Type B pancreatic cell (in vitro differentiated cells): ENCODE results near the gene FAM222B. TPM values are rescaled to one million over a fixed set of nuclear protein-coding genes. Genes with fewer than 3 reads are reported as not detected.

ENCODE experiments used
- DNase-seq: peaks from one replicate; pipeline ENCODE4 v3.0.0; 2021; ENCODE audit warnings: mixed read lengths; ENCODE audit not compliant: unreplicated experiment; ENCODE audit errors: extremely low spot score
- H3K27ac Mint-ChIP-seq: 2 replicates; pipeline ENCODE4 v1.8.0; 2021; ENCODE audit warnings: mild to moderate bottlenecking, mixed read lengths
- H3K27me3 Mint-ChIP-seq: 2 replicates; pipeline ENCODE4 v1.8.0; 2021; ENCODE audit warnings: mixed read lengths
- H3K36me3 Mint-ChIP-seq: 2 replicates; pipeline ENCODE4 v1.8.0; 2021; ENCODE audit warnings: mixed read lengths
- H3K4me1 Mint-ChIP-seq: one replicate; pipeline ENCODE4 v1.8.0; 2021; ENCODE audit warnings: mixed read lengths; ENCODE audit not compliant: unreplicated experiment
- H3K4me3 Mint-ChIP-seq: 2 replicates; pipeline ENCODE4 v1.8.0; 2021; ENCODE audit warnings: mild to moderate bottlenecking, mixed read lengths
- H3K9me3 Mint-ChIP-seq: 2 replicates; pipeline ENCODE4 v1.8.0; 2021; ENCODE audit warnings: mixed read lengths
- total RNA-seq: library from RNA; stranded (reverse); gene quantifications from 2 replicates; pipeline ENCODE4 v1.2.1, GENCODE V29; 2021; ENCODE audit warnings: low replicate concordance
- TF ChIP-seq, protein P1 (sequence below): fragments of 200-600 bp; sonication (generic); conservative IDR thresholded peaks from 2 replicates; pipeline ENCODE4 v1.5.0; 2021; ENCODE audit warnings: antibody characterized with exemption, mild to moderate bottlenecking

FAM222B gene
- total RNA-seq, 1 donor from 2014 or later: 28.7 TPM

DNA sequence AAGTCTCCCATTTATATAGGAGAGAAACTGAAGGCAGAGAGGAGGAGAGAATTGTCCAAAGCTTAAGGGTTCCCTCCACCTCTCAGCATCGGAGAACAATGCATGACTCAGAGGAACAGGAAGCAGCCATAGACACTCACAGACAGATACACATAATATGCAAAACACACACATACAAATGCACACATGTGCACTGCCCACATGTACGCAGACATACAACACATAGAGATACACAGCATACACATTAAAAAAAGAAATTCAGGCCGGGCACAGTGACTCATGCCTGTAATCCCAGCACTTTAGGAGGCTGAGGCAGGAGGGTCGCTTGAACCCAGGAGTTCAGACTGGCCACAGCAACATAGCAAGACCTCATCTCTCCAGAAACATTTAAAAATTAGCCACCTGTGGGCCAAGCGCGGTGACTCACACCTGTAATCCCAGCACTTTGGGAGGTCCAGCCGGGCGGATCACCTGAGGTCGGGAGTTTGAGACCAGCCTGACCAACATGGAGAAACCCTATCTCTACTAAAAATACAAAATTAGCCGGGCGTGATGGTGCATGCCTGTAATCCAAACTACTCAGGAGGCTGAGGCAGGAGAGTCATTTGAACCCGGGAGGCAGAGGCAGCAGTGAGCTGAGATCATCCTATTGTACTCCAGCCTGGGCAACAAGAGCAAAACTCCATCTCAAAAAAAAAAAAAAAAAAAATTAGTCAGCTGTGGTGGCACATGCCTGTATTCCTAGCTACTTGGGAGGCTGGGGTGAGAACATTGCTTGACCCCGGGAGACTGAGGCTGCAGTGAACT is 23.6 kb upstream of the FAM222B start:
- Mint-ChIP-seq H3K27me3 (no peaks in the 10 kb centered on the region), H3K9me3 (no peaks in the 10 kb centered on the region), H3K27ac (no peak overlapping the region), H3K4me3 (no peak overlapping the region), H3K36me3 (peaks cover 4% of the 10 kb centered on the region), H3K4me1 (no peaks in the 10 kb centered on the region)
- TF ChIP-seq, protein P1, sequence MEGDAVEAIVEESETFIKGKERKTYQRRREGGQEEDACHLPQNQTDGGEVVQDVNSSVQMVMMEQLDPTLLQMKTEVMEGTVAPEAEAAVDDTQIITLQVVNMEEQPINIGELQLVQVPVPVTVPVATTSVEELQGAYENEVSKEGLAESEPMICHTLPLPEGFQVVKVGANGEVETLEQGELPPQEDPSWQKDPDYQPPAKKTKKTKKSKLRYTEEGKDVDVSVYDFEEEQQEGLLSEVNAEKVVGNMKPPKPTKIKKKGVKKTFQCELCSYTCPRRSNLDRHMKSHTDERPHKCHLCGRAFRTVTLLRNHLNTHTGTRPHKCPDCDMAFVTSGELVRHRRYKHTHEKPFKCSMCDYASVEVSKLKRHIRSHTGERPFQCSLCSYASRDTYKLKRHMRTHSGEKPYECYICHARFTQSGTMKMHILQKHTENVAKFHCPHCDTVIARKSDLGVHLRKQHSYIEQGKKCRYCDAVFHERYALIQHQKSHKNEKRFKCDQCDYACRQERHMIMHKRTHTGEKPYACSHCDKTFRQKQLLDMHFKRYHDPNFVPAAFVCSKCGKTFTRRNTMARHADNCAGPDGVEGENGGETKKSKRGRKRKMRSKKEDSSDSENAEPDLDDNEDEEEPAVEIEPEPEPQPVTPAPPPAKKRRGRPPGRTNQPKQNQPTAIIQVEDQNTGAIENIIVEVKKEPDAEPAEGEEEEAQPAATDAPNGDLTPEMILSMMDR: no peak
- DNase-seq: no peak

DNA sequence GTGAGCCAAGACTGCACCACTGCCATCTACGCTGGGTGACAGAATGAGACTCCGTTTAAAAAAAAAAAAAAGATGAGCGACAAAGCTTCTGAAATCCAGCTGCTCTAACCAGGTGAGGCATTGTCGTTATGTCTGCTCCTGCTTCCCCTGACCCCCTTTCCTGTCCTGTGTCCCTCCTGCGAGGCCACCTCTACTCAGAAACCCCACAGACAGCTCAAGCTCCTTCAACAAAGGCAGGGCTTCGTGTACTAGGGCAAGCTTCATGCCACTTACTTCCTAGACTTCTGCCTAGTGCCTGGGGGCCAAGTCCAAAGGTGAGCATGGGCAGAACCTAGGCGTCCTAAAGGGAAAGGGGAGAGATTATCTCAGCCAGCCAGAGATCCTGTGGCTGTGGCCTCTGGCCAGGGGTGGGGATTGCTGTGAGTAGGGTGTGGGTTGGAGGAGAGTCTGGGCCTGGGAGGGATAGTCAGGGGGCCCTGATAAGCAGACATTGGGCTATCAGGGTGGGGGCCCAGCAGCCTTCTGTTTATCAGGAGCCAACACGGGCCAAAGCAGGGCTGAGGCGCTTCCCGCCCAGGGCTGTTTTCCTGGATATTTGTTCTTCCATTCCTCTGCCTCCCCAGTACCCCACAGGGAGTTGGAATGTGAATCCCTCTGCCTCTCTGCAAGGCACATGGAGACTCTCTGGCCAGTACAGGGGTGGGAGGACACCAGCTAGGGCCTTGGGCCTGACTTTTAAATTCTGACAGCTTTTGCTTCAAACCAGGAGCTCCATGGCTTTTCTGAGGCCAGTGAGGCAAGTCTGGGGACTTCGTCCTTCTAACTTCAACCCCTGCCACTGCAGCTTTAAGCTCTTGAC is 22.6 kb upstream of the FAM222B start:
- Mint-ChIP-seq H3K4me3 (no peak overlapping the region), H3K36me3 (peaks cover 4% of the 10 kb centered on the region), H3K27me3 (no peaks in the 10 kb centered on the region), H3K9me3 (no peaks in the 10 kb centered on the region), H3K4me1 (no peaks in the 10 kb centered on the region), H3K27ac (peak overlapping the region; percentile 70)
- DNase-seq: no peak
- TF ChIP-seq, protein P1: no peak

DNA sequence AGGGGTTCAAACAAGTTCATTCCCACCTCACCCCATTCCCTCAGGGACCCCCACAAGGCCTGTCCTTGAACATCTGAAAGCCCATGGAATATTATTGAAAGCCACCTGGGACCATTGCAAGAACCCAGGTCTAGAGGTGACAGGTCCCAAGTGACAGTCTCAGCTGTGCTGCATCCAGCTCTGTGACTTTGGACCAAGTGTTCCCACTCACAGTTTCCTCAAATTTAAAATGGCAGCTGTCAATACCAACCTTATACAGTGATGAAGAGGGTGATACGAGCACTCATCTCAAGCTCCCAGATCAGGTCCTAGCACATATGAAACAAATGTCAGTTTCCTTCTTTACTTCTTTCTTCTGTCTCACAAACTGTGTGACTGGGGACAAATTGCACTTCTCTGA is 21.4 kb upstream of the FAM222B start:
- Mint-ChIP-seq H3K27ac (no peak overlapping the region), H3K27me3 (no peaks in the 10 kb centered on the region), H3K9me3 (no peaks in the 10 kb centered on the region), H3K4me1 (no peaks in the 10 kb centered on the region), H3K4me3 (no peak overlapping the region), H3K36me3 (peaks cover 5% of the 10 kb centered on the region)
- DNase-seq: no peak
- TF ChIP-seq, protein P1: no peak

DNA sequence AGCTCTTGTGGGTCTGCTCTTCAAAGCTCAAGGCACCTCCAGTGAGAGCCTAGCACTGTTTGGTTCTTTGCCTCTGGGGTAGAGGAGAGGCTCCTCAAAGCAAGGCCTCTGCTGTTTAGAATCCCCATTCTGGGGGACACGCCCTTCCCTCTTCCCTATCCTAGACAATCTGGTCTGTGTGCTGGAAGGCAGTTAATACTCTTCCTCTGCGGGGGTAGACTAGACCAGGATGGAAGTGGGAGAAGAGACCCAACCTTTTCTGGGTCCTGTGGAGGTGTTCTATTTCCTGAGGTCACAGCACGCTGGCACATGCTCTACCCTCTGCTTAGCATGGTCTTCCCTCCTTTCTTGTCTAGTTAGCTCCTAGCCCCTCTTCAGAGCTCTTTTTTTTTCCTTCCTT is 20.0 kb upstream of the FAM222B start:
- H3K27me3 Mint-ChIP-seq: no peaks in the 10 kb centered on the region
- no peak overlapping the region for H3K27ac Mint-ChIP-seq
- TF ChIP-seq, protein P1: no peak

DNA sequence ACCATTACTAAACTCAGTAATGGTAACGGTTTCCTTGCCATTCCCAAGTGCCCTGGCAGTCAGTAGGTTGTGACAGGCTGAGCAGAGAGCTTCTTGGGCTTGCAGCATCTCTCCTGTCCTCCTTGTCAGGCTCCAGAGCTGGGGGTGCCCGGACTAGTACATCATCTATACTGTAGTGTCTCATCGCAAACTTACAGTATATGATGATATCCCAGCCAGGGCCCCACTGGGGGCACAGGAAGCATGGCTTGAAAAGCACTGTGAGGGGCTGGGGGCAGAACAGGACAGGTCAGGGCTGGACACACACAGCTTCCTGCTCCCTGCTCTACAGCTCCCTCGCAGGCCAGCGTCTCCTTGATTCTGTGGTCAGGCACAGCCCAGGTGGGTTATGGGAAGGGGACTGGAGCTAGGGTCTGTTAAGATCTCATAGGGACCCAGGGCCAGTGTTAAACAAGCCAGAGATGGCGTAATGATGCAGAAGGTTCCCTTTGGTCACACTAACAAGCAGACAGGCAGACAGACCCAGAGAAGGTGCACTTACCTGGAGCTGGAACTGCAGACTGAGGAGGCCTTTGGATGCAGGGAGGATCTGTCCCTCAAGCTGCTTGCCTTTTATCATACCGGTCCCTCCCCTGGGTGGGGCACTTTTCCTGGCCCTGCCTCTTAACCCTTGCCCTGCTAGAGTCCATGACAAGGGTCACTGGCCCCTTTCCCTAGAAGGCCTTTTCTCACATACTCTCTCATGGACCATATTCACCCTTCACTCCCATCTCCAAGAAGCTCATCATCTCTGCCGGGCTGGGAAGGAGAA is 19.0 kb upstream of the FAM222B start:
- DNase-seq: no peak
- Mint-ChIP-seq H3K27ac (no peak overlapping the region), H3K4me3 (no peak overlapping the region), H3K27me3 (no peaks in the 10 kb centered on the region), H3K9me3 (no peaks in the 10 kb centered on the region), H3K4me1 (no peaks in the 10 kb centered on the region), H3K36me3 (peaks cover 11% of the 10 kb centered on the region)
- TF ChIP-seq, protein P1: no peak

More for the DNA sequence above, 20.0 kb upstream of the FAM222B start:
- H3K36me3 Mint-ChIP-seq: peaks cover 11% of the 10 kb centered on the region
- no peaks in the 10 kb centered on the region for H3K4me1 Mint-ChIP-seq
- no peaks in the 10 kb centered on the region for H3K9me3 Mint-ChIP-seq
- no peak for DNase-seq
- H3K4me3 Mint-ChIP-seq: no peak overlapping the region
